K562 (cell line): ENCODE data around the gene WNT11. TPM values are rescaled to one million over a fixed set of nuclear protein-coding genes. Genes with fewer than 3 reads are reported as not detected.

Experiments used
- ATAC-seq: fragments of 200-7000 bp; cut with Tn5 transposase; 3 replicates; pipeline ENCODE4 v1.9.1; 2020; ENCODE audit warnings: moderate library complexity
- BruUV-seq: library from RNA; stranded (reverse); fragments of 400-500 nt; replicated peaks from 2 replicates; lab custom pipeline; 2021; lab: Mats Ljungman, UMichigan
- CTCF ChIA-PET: fragments of 300-600 bp; formaldehyde crosslinking; extraction: SDS; loops from one replicate; lab custom pipeline; 2021; ENCODE audit warnings: low intra/inter-chr PET ratio; lab: Yijun Ruan, JAX
- POLR2A ChIA-PET: fragments of 300-600, 350-650 bp; sonication (Branson Sonifier 250); formaldehyde crosslinking; extraction: SDS; loops from one replicate; lab custom pipeline; 2021; ENCODE audit warnings: antibody characterized with exemption, inconsistent platforms; lab: Yijun Ruan, JAX
- DNase-seq, 4 experiments: peaks; one replicate each; pipeline versions ENCODE4 v3.0.0 to v3.0.0-alpha.2; 2011 to 2018; ENCODE audit warnings: low spot score in 3 of 4, mixed read lengths in 3 of 4; ENCODE audit errors: extremely low read depth in 1 of 4
- FAIRE-seq: peaks from 2 replicates; lab custom pipeline; 2011; peaks lifted over from hg19 to GRCh38; lab: Jason Lieb, UNC
- H2AFZ ChIP-seq: 2 replicates; pipeline ENCODE4 v1.6.0; 2011; ENCODE audit warnings: low read depth, low read length, control low read depth, inconsistent platforms
- H3K27ac ChIP-seq: fragments of 200-600 bp; 3 replicates; pipeline ENCODE4 v1.8.0; 2011; ENCODE audit warnings: low read depth, mild to moderate bottlenecking, control low read depth, inconsistent platforms, low read length, moderate library complexity, mixed read lengths; ENCODE audit errors: extremely low read depth
- H3K27me3 ChIP-seq, 2 experiments: fragments of 300-600 bp in 1 of 2; 2 replicates in 1 of 2; 3 replicates in 1 of 2; pipeline versions ENCODE4 v1.6.0 to v1.8.0; 2011; ENCODE audit warnings: inconsistent platforms in 2 of 2, low read length in 2 of 2, mild to moderate bottlenecking in 1 of 2, mixed read lengths in 1 of 2, moderate library complexity in 1 of 2; ENCODE audit not compliant: control insufficient read depth in 2 of 2, insufficient read depth in 2 of 2
- H3K36me3 ChIP-seq: fragments of 300-600 bp; 3 replicates; pipeline ENCODE4 v1.8.0; 2011; ENCODE audit warnings: mild to moderate bottlenecking, low read length, inconsistent platforms; ENCODE audit not compliant: control insufficient read depth, insufficient read depth
- H3K4me1 ChIP-seq, 2 experiments: fragments of 200-600 bp in 1 of 2; replicated peaks in 1 of 2; 2 replicates in 1 of 2; 3 replicates in 1 of 2; pipeline versions ENCODE4 v1.5.1 to v1.8.0; 2011; ENCODE audit warnings: inconsistent platforms in 2 of 2, low read length in 2 of 2, mild to moderate bottlenecking in 1 of 2, mixed read lengths in 1 of 2, moderate library complexity in 1 of 2; ENCODE audit not compliant: control insufficient read depth in 2 of 2, insufficient read depth in 2 of 2
- H3K4me2 ChIP-seq: 2 replicates; pipeline ENCODE4 v1.6.1; 2011; ENCODE audit warnings: low read length, control low read depth, inconsistent platforms, mixed read lengths; ENCODE audit not compliant: insufficient read depth
- H3K4me3 ChIP-seq: fragments of 200-600 bp; sonication (generic), shearing (Covaris generic); 2 replicates; pipeline ENCODE4 v1.5.1; 2016; ENCODE audit warnings: control low read depth, inconsistent platforms
- H3K79me2 ChIP-seq: fragments of 200-600 bp; 3 replicates; pipeline ENCODE4 v1.8.0; 2011; ENCODE audit warnings: low read length, inconsistent platforms; ENCODE audit not compliant: control insufficient read depth, insufficient read depth
- H3K9ac ChIP-seq, 2 experiments: 2 replicates each; pipeline versions ENCODE4 v1.6.0 to v1.6.1; 2011; ENCODE audit warnings: low read depth in 2 of 2, low read length in 2 of 2, control low read depth in 1 of 2, inconsistent platforms in 1 of 2, mild to moderate bottlenecking in 1 of 2, mixed read lengths in 1 of 2; ENCODE audit not compliant: insufficient read depth in 1 of 2
- H3K9me1 ChIP-seq: one replicate; pipeline ENCODE4 v1.6.0; 2011; ENCODE audit warnings: inconsistent platforms, mild to moderate bottlenecking, low read length, moderate library complexity; ENCODE audit not compliant: control insufficient read depth, insufficient read depth
- H3K9me3 ChIP-seq: replicated peaks from 2 replicates; pipeline ENCODE4 v1.5.1; 2011; ENCODE audit warnings: low read depth, low read length, inconsistent platforms; ENCODE audit not compliant: control insufficient read depth, insufficient read depth
- H4K20me1 ChIP-seq: replicated peaks from 2 replicates; pipeline ENCODE4 v1.6.1; 2011; ENCODE audit warnings: low read length, inconsistent platforms, mixed read lengths; ENCODE audit not compliant: control insufficient read depth, insufficient read depth
- BCOR ChIP-seq: fragments of 450-650 bp; IDR thresholded peaks from 2 replicates; pipeline ENCODE4 v1.6.1; 2016
- CEBPG ChIP-seq, 3 experiments: fragments of 200-800 bp in 1 of 3; sonication (Bioruptor generic) in 1 of 3; sonication (generic) in 1 of 3; formaldehyde crosslinking in 1 of 3; IDR thresholded peaks in 2 of 3; conservative IDR thresholded peaks in 1 of 3; 2 replicates each; pipeline versions ENCODE4 v1.6.1 to v1.8.0; 2016 to 2022; ENCODE audit warnings: missing compliant biosample characterization in 2 of 3, missing genetic modification characterization in 2 of 3, mild to moderate bottlenecking in 1 of 3, missing genetic modification reagents in 1 of 3
- KHSRP ChIP-seq: fragments of 450-650 bp; IDR thresholded peaks from 2 replicates; pipeline ENCODE4 v1.6.1; 2017
- RBM22 ChIP-seq: fragments of 200-400 bp; formaldehyde crosslinking; IDR thresholded peaks from 2 replicates; pipeline ENCODE4 v1.6.1; 2018; ENCODE audit warnings: low read length, low read depth; ENCODE audit not compliant: poor library complexity, severe bottlenecking
- RBM25 ChIP-seq: fragments of 200-400 bp; formaldehyde crosslinking; IDR thresholded peaks from 2 replicates; pipeline ENCODE4 v1.6.1; 2018; ENCODE audit warnings: low read length, low read depth, moderate library complexity; ENCODE audit not compliant: severe bottlenecking
- RFX1 ChIP-seq: fragments of 450-650 bp; IDR thresholded peaks from 2 replicates; pipeline ENCODE4 v1.6.1; 2016; ENCODE audit warnings: mild to moderate bottlenecking, moderate library complexity
- SOX6 ChIP-seq: fragments of 450-650 bp; IDR thresholded peaks from 2 replicates; pipeline ENCODE4 v1.6.1; 2014; ENCODE audit warnings: mild to moderate bottlenecking
- TAF15 ChIP-seq: fragments of 200-400 bp; formaldehyde crosslinking; IDR thresholded peaks from 2 replicates; pipeline ENCODE4 v1.6.1; 2017; ENCODE audit warnings: mild to moderate bottlenecking, low read depth, low read length, moderate library complexity
- TCFL5 ChIP-seq: fragments of 250-450 bp; sonication (Bioruptor Pico); conservative IDR thresholded peaks from 2 replicates; pipeline ENCODE4 v1.6.1; 2021; ENCODE audit warnings: mild to moderate bottlenecking, moderate library complexity, matching md5 sums
- ZFP36 ChIP-seq: fragments of 150-350 bp; IDR thresholded peaks from 2 replicates; pipeline ENCODE4 v1.6.1; 2018; ENCODE audit warnings: low read length, low read depth; ENCODE audit not compliant: partially characterized antibody
- WGBS: fragments of 100-300 bp; shearing (Covaris generic); methylation state at CpG from one replicate; pipeline ENCODE4 v1.1.6; 2016; ENCODE audit warnings: low coverage, mixed read lengths; ENCODE audit not compliant: insufficient coverage; ENCODE audit errors: missing lambda C conversion rate; 5-methylcytosine and 5-hydroxymethylcytosine counted together
- in situ Hi-C: fragments of 300-500 bp; cut with MboI; formaldehyde crosslinking; loops from 4 replicates; pipeline ENCODE4 v1.15.0; 2018; ENCODE audit warnings: inconsistent platforms, mixed read lengths
- intact Hi-C: fragments of 100-400 bp; cut with micrococcal nuclease; formaldehyde crosslinking; loops from 2 replicates; pipeline ENCODE4 v1.14.2; 2022
- polyA plus RNA-seq, 8 experiments: library from polyadenylated mRNA; depleted of rRNA in 4 of 8; stranded (reverse) in 5 of 8; unstranded in 3 of 8; fragments of >200 nt; fragmentation: Nextera tagmentation in 2 of 8; fragmentation: Illumina TruSeq in 1 of 8; extraction: Ambion mirVana in 2 of 8; extraction: Trizol in 1 of 8; gene quantifications; 2 replicates each; pipeline versions ENCODE4 v1.2.1 to v1.2.3, GENCODE V29; 2011 to 2014; ENCODE audit warnings: inconsistent platforms in 1 of 8, missing spikeins in 1 of 8
- total RNA-seq, 7 experiments: library from RNA; depleted of rRNA in 6 of 7; stranded (reverse); fragments of >200 nt in 6 of 7; fragmentation: Illumina TruSeq in 2 of 7; extraction: Trizol in 2 of 7; gene quantifications; 2 replicates each; pipeline versions ENCODE4 v1.2.1 to v1.2.3, GENCODE V29; 2011 to 2021; ENCODE audit warnings: low replicate concordance in 1 of 7
- TF ChIP-seq, protein P1 (sequence below): sonication (generic); formaldehyde crosslinking; IDR thresholded peaks from 2 replicates; pipeline ENCODE4 v1.8.1; 2023; ENCODE audit warnings: mild to moderate bottlenecking, missing genetic modification reagents
- TF ChIP-seq, protein P2 (sequence below): fragments of 450-650 bp; formaldehyde crosslinking; IDR thresholded peaks from 2 replicates; pipeline ENCODE4 v1.4.0; 2022; ENCODE audit warnings: mild to moderate bottlenecking, moderate library complexity

Gene WNT11
- total and polyA plus RNA-seq, 9 of the 15 experiments (the other 6 are each of a cell fraction or from before 2014, with no cell fraction given) = 0.03 to 0.20 (median 0.09) TPM; not detected in 4

DNA sequence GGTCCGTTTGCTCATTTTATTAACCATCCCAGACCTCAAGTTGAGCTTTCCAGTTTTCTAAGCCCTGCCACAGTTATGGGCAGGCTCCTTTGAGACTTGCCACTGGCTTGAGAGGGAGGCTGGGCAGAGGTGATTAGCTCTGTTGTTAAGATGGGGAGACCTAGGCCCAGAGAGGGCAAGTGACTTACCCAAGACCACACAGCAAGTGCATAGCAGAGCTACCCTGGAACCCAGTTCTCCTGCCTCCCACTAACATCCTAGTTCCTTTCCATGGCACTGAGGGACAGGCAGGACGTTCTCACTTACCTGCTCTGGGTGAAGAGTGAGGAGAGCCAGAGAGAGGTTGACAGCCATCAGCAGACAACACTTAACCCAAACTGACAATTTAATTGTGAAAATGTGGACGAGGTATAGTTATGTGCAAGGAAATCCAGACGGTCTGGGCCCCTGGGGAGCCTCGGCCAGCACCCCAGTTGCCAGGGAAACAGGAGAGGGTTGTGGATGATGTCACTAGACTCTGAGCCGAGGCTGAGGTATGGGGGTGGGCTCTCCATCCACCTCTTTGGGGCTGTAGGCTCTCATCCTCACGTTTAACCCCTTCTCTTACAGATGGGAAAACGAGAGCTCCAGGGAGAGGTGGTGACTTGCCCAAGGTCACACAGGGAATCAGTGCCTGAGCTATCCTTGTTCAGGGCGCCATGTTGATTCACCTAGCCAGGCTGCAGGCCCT lies 12.3 kb upstream of the WNT11 start:
- intact Hi-C loops = no loop called here
- Histone ChIP-seq H3K27me3 (no peaks in the 10 kb centered on the region), H3K4me3 (no peak overlapping the region), H3K4me2 (no peak overlapping the region), H3K9me1 (no peaks in the 10 kb centered on the region), H3K79me2 (no peaks in the 10 kb centered on the region), H2AFZ (no peak overlapping the region), H3K36me3 (no peaks in the 10 kb centered on the region), H3K27ac (no peak overlapping the region), H3K4me1 (peaks cover 0 to 7% of the 10 kb centered on the region in 2 experiments; a peak in 1 of 5 replicates), H3K9me3 (no peaks in the 10 kb centered on the region), H4K20me1 (no peaks in the 10 kb centered on the region), H3K9ac (no peak overlapping the region)
- DNase-seq = no peak
- BruUV-seq = no TSS peak
- ChIA-PET CTCF (no interaction called here), POLR2A (interaction anchor here (1.1 to 1.3 kb wide), 3 partner anchors 9 to 27 kb away, joined by 4 to 6 read pairs (median 5); no protein-coding TSS in a partner anchor)
- in situ Hi-C loops = no loop called here
- no peak for FAIRE-seq
- TF ChIP-seq TCFL5 (CRISPR knock-in tag) = no peak
- no peak for TF ChIP-seq SOX6
- TF ChIP-seq, protein P1, sequence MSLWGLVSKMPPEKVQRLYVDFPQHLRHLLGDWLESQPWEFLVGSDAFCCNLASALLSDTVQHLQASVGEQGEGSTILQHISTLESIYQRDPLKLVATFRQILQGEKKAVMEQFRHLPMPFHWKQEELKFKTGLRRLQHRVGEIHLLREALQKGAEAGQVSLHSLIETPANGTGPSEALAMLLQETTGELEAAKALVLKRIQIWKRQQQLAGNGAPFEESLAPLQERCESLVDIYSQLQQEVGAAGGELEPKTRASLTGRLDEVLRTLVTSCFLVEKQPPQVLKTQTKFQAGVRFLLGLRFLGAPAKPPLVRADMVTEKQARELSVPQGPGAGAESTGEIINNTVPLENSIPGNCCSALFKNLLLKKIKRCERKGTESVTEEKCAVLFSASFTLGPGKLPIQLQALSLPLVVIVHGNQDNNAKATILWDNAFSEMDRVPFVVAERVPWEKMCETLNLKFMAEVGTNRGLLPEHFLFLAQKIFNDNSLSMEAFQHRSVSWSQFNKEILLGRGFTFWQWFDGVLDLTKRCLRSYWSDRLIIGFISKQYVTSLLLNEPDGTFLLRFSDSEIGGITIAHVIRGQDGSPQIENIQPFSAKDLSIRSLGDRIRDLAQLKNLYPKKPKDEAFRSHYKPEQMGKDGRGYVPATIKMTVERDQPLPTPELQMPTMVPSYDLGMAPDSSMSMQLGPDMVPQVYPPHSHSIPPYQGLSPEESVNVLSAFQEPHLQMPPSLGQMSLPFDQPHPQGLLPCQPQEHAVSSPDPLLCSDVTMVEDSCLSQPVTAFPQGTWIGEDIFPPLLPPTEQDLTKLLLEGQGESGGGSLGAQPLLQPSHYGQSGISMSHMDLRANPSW (CRISPR knock-in tag) = no peak
- TF ChIP-seq ZFP36 = peak; percentile 66
- TF ChIP-seq, protein P2, sequence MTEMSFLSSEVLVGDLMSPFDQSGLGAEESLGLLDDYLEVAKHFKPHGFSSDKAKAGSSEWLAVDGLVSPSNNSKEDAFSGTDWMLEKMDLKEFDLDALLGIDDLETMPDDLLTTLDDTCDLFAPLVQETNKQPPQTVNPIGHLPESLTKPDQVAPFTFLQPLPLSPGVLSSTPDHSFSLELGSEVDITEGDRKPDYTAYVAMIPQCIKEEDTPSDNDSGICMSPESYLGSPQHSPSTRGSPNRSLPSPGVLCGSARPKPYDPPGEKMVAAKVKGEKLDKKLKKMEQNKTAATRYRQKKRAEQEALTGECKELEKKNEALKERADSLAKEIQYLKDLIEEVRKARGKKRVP (CRISPR knock-in tag) = no peak
- TF ChIP-seq RBM22 = no peak
- TF ChIP-seq TAF15 = no peak
- TF ChIP-seq RBM25 = peak; percentile 66
- TF ChIP-seq KHSRP = no peak
- TF ChIP-seq CEBPG (CRISPR knock-in tag; IDR thresholded peaks at IDR 0.05) = no peak
- TF ChIP-seq CEBPG (tag; conservative IDR thresholded peaks at IDR 0.05 in 1 of 2, IDR thresholded peaks at IDR 0.05 in 1 of 2) = no peak
- TF ChIP-seq BCOR = peak; percentile 57; the same call in 1 of the 2 replicates
- TF ChIP-seq RFX1 = peak; percentile 45; the same call in 1 of the 2 replicates
- WGBS = 5% methylated on average over 9 of the region's 9 CpGs
- ATAC-seq = no peak
